HCT116 (cell line): ENCODE results near the gene TMEM184B. TPM values are rescaled to one million over a fixed set of nuclear protein-coding genes. Genes with fewer than 3 reads are reported as not detected.

Experiments
- ATAC-seq: fragments of 200-7000 bp; cut with Tn5 transposase; 2 replicates; pipeline ENCODE4 v1.9.1; 2020; ENCODE audit warnings: mild to moderate bottlenecking, moderate library complexity
- BruUV-seq: library from RNA; stranded (reverse); fragments of 400-500 nt; replicated peaks from 2 replicates; lab custom pipeline; 2021; lab: Mats Ljungman, UMichigan
- CTCF ChIA-PET: fragments of 300-600 bp; sonication (Branson Sonifier 250); formaldehyde crosslinking; loops from one replicate; lab custom pipeline; 2021; ENCODE audit warnings: antibody characterized with exemption; lab: Charles Lee
- POLR2A ChIA-PET: fragments of 300-600, 350-600 bp; sonication (Branson Sonifier 250); formaldehyde crosslinking; loops from one replicate; lab custom pipeline; 2021; ENCODE audit warnings: antibody characterized with exemption; lab: Charles Lee
- RAD21 ChIA-PET, 2 experiments: fragments of 300-600 bp; sonication (Branson Sonifier 250); formaldehyde crosslinking; loops; one replicate each; lab custom pipeline; 2023; ENCODE audit warnings: low total read pairs in 2 of 2; ENCODE audit not compliant: uncharacterized antibody in 2 of 2, unreplicated experiment in 2 of 2, low non-redundant PET in 1 of 2; lab: Charles Lee
- DNase-seq: peaks from one replicate; pipeline ENCODE4 v3.0.0-alpha.2; 2010; ENCODE audit warnings: low read depth, low spot score
- H2AFZ ChIP-seq: fragments of 200-600 bp; shearing (Covaris generic), sonication (generic); 2 replicates; pipeline ENCODE4 v1.6.1; 2017; ENCODE audit warnings: low read depth, mixed run types, mixed read lengths, antibody characterized with exemption, low read length; ENCODE audit not compliant: poor library complexity, severe bottlenecking
- H3K27ac ChIP-seq: 2 replicates; pipeline ENCODE4 v1.5.1; 2012; ENCODE audit warnings: low read depth, low read length
- H3K27me3 ChIP-seq: fragments of 200-600 bp; sonication (generic); 2 replicates; pipeline ENCODE4 v1.6.1; 2016; ENCODE audit warnings: mixed run types, low read length, mixed read lengths; ENCODE audit not compliant: insufficient read depth
- H3K36me3 ChIP-seq, 2 experiments: fragments of 200-500 bp in 1 of 2; fragments of 200-600 bp in 1 of 2; sonication (Bioruptor generic) in 1 of 2; sonication (generic) in 1 of 2; 2 replicates each; pipeline versions ENCODE4 v1.5.1 to v1.6.1; 2014 to 2016; ENCODE audit warnings: low read length in 2 of 2, inconsistent platforms in 1 of 2, mixed read lengths in 1 of 2, mixed run types in 1 of 2; ENCODE audit not compliant: insufficient read depth in 2 of 2, control insufficient read depth in 1 of 2
- H3K4me1 ChIP-seq, 2 experiments: fragments of 200-600 bp in 1 of 2; sonication (generic) in 1 of 2; 2 replicates each; pipeline versions ENCODE4 v1.5.1 to v1.6.1; 2012 to 2017; ENCODE audit warnings: low read length in 2 of 2, inconsistent platforms in 1 of 2, mild to moderate bottlenecking in 1 of 2, mixed read lengths in 1 of 2, mixed run types in 1 of 2, moderate library complexity in 1 of 2; ENCODE audit not compliant: insufficient read depth in 2 of 2, control insufficient read depth in 1 of 2
- H3K4me2 ChIP-seq: fragments of 200-600 bp; sonication (generic); 2 replicates; pipeline ENCODE4 v1.6.1; 2017; ENCODE audit warnings: mixed run types, low read length, mixed read lengths
- H3K4me3 ChIP-seq, 2 experiments: fragments of 200-600 bp in 1 of 2; sonication (generic) in 1 of 2; replicated peaks in 1 of 2; 2 replicates each; pipeline ENCODE4 v1.5.1; 2011 to 2016; ENCODE audit warnings: low read length in 2 of 2, control low read depth in 1 of 2, low read depth in 1 of 2, mild to moderate bottlenecking in 1 of 2, mixed read lengths in 1 of 2, mixed run types in 1 of 2
- H3K79me2 ChIP-seq: fragments of 200-600 bp; sonication (generic); 2 replicates; pipeline ENCODE4 v1.6.1; 2017; ENCODE audit warnings: mild to moderate bottlenecking, mixed run types, low read length, moderate library complexity, mixed read lengths; ENCODE audit not compliant: insufficient read depth
- H3K9ac ChIP-seq: fragments of 200-600 bp; sonication (generic); 2 replicates; pipeline ENCODE4 v1.6.1; 2016; ENCODE audit warnings: low read length, mixed read lengths
- H3K9me2 ChIP-seq: fragments of 200-600 bp; sonication (generic), shearing (Covaris generic); 2 replicates; pipeline ENCODE4 v1.6.1; 2017; ENCODE audit warnings: mixed run types, mild to moderate bottlenecking, moderate library complexity; ENCODE audit not compliant: insufficient read depth
- H3K9me3 ChIP-seq, 2 experiments: fragments of 200-500 bp in 1 of 2; fragments of 200-600 bp in 1 of 2; sonication (Bioruptor generic) in 1 of 2; sonication (generic) in 1 of 2; 2 replicates each; pipeline ENCODE4 v1.6.1; 2014 to 2017; ENCODE audit warnings: low read length in 2 of 2, mixed read lengths in 2 of 2, inconsistent platforms in 1 of 2, low read depth in 1 of 2, mild to moderate bottlenecking in 1 of 2, mixed run types in 1 of 2, moderate library complexity in 1 of 2; ENCODE audit not compliant: control insufficient read depth in 1 of 2, insufficient read depth in 1 of 2
- H4K20me1 ChIP-seq: fragments of 200-600 bp; sonication (generic), shearing (Covaris generic); 2 replicates; pipeline ENCODE4 v1.6.1; 2017; ENCODE audit warnings: mixed run types, mild to moderate bottlenecking, moderate library complexity; ENCODE audit not compliant: insufficient read depth
- CEBPB ChIP-seq: IDR thresholded peaks from 2 replicates; pipeline ENCODE4 v1.6.1; 2012; ENCODE audit warnings: low read depth
- CTCF ChIP-seq, 3 experiments: fragments of 200-600 bp in 1 of 3; sonication (generic) in 1 of 3; IDR thresholded peaks in 2 of 3; conservative IDR thresholded peaks in 1 of 3; 2 replicates each; pipeline ENCODE4 v1.5.1; 2012 to 2017; ENCODE audit warnings: low read depth in 2 of 3, low read length in 2 of 3, antibody characterized with exemption in 1 of 3, borderline replicate concordance in 1 of 3, control low read depth in 1 of 3, mild to moderate bottlenecking in 1 of 3, mixed read lengths in 1 of 3, mixed run types in 1 of 3, moderate library complexity in 1 of 3; ENCODE audit not compliant: insufficient read depth in 1 of 3
- EGR1 ChIP-seq: IDR thresholded peaks from 2 replicates; pipeline ENCODE4 v1.6.1; 2012; ENCODE audit warnings: low read depth
- EZH2phosphoT487 ChIP-seq: fragments of 200-600 bp; IDR thresholded peaks from 2 replicates; pipeline ENCODE4 v1.6.1; 2018; ENCODE audit warnings: antibody characterized with exemption, borderline replicate concordance
- TCF7L2 ChIP-seq: IDR thresholded peaks from 2 replicates; pipeline ENCODE4 v1.7.0; 2011; ENCODE audit warnings: borderline replicate concordance, inconsistent platforms; ENCODE audit not compliant: insufficient read depth, insufficient read length; ENCODE audit errors: extremely low read depth
- intact Hi-C: fragments of 100-400 bp; cut with micrococcal nuclease; formaldehyde crosslinking; loops from 2 replicates; pipeline ENCODE4 v1.10.0; 2022
- total RNA-seq: library from RNA; stranded (reverse); gene quantifications from one replicate; pipeline ENCODE4 v1.2.1, GENCODE V29; 2021; ENCODE audit not compliant: unreplicated experiment
- TF ChIP-seq, protein P1 (sequence below): IDR thresholded peaks from 2 replicates; pipeline ENCODE4 v1.6.1; 2012
- TF ChIP-seq, protein P2 (sequence below): IDR thresholded peaks from 2 replicates; pipeline ENCODE4 v1.6.1; 2012

Gene TMEM184B
- total RNA-seq, 1 experiment from 2014 or later, result 66.0 TPM

GRCh38 chr22:38295863-38296262, 23.1 kb upstream of the TMEM184B start (continued):
- TF ChIP-seq TCF7L2, result no peak
- TF ChIP-seq CEBPB, result no peak
- TF ChIP-seq, protein P1, sequence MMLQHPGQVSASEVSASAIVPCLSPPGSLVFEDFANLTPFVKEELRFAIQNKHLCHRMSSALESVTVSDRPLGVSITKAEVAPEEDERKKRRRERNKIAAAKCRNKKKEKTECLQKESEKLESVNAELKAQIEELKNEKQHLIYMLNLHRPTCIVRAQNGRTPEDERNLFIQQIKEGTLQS, result no peak
- TF ChIP-seq, all 23 proteins: peak for 0

GRCh38 chr22:38295339-38295738, 22.5 kb upstream of the TMEM184B start:
- ATAC-seq, result no peak
- peaks cover 42% of the 10 kb centered on the region; the same call in 1 of the 2 replicates for H3K79me2 ChIP-seq
- H3K4me2 ChIP-seq, result no peak overlapping the region
- H4K20me1 ChIP-seq, result no peaks in the 10 kb centered on the region
- no peak overlapping the region for H2AFZ ChIP-seq
- H3K9me2 ChIP-seq, result no peaks in the 10 kb centered on the region
- no peaks in the 10 kb centered on the region for H3K27me3 ChIP-seq
- no peak overlapping the region for H3K4me3 ChIP-seq
- peaks cover 54 to 74% of the 10 kb centered on the region in 2 experiments for H3K36me3 ChIP-seq
- no peaks in the 10 kb centered on the region for H3K9me3 ChIP-seq
- POLR2A ChIA-PET, result no interaction called here
- no peak overlapping the region for H3K9ac ChIP-seq
- RAD21 ChIA-PET, result no interaction called here
- peaks cover 0 to 11% of the 10 kb centered on the region in 2 experiments; a peak in 1 of 4 replicates for H3K4me1 ChIP-seq
- no TSS peak for BruUV-seq
- TF ChIP-seq TCF7L2 (no peak), CTCF (IDR thresholded peaks at IDR 0.05 in 2 of 3, conservative IDR thresholded peaks at IDR 0.05 in 1 of 3; ENCODE audit: borderline replicate concordance in 1 of 3, insufficient read depth in 1 of 3, low read depth in 2 of 3, low read length in 2 of 3) (no peak), EZH2phosphoT487 (no peak), EGR1 (no peak)
- TF ChIP-seq, protein P2, sequence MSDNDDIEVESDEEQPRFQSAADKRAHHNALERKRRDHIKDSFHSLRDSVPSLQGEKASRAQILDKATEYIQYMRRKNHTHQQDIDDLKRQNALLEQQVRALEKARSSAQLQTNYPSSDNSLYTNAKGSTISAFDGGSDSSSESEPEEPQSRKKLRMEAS, result no peak
- TF ChIP-seq, all 23 proteins: peak for 0
- H3K27ac ChIP-seq, result no peak overlapping the region
- CTCF ChIA-PET, result no interaction called here
- no peak for DNase-seq
- intact Hi-C loops, result no loop called here
